Measurements from ENCODE around the gene RBBP8.

The RBBP8 gene

DNA sequence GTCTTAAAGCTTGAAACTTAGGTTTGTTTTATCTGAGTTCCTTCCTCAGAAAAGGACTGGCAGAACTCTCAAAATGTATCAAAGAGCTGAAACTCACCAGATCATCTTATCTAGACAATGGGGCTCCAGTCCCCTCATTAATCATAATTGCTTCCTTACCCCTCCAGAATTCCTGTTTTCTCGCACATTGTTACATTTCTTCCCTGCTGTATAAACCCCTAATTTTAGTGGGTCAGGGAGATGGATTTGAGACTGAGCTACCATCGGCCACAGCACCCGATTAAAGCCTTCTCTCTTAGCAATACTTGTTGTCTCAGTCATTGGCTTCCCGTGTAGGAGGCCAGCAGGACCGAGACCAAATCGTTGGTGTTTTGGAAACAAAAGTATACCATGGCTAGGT is 130.4 kb downstream of the RBBP8 start:
- Histone ChIP-seq H3K36me3 (no peaks in the 10 kb centered on the region), H3K27me3 (no peaks in the 10 kb centered on the region), H3K9me3 (no peaks in the 10 kb centered on the region), H3K4me1 (no peaks in the 10 kb centered on the region), H3K4me3 (ENCODE audit: low read depth, low read length) (no peak overlapping the region)
- TF ChIP-seq, protein P1, sequence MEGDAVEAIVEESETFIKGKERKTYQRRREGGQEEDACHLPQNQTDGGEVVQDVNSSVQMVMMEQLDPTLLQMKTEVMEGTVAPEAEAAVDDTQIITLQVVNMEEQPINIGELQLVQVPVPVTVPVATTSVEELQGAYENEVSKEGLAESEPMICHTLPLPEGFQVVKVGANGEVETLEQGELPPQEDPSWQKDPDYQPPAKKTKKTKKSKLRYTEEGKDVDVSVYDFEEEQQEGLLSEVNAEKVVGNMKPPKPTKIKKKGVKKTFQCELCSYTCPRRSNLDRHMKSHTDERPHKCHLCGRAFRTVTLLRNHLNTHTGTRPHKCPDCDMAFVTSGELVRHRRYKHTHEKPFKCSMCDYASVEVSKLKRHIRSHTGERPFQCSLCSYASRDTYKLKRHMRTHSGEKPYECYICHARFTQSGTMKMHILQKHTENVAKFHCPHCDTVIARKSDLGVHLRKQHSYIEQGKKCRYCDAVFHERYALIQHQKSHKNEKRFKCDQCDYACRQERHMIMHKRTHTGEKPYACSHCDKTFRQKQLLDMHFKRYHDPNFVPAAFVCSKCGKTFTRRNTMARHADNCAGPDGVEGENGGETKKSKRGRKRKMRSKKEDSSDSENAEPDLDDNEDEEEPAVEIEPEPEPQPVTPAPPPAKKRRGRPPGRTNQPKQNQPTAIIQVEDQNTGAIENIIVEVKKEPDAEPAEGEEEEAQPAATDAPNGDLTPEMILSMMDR (IDR thresholded peaks at IDR 0.05; ENCODE audit: low read depth, low read length): no peak
- no peak for DNase-seq

- no peaks in the 10 kb centered on the region for H3K4me1 ChIP-seq
- DNase-seq: no peak
- no peak overlapping the region for H3K4me3 ChIP-seq (ENCODE audit: low read depth, low read length)
- H3K36me3 ChIP-seq: no peaks in the 10 kb centered on the region
- TF ChIP-seq, protein P1 (IDR thresholded peaks at IDR 0.05; ENCODE audit: low read depth, low read length): no peak
- H3K9me3 ChIP-seq: no peaks in the 10 kb centered on the region
- no peaks in the 10 kb centered on the region for H3K27me3 ChIP-seq
Observed at GRCh38 chr18:23065234-23065806, 132.2 kb downstream of the RBBP8 start.

DNA sequence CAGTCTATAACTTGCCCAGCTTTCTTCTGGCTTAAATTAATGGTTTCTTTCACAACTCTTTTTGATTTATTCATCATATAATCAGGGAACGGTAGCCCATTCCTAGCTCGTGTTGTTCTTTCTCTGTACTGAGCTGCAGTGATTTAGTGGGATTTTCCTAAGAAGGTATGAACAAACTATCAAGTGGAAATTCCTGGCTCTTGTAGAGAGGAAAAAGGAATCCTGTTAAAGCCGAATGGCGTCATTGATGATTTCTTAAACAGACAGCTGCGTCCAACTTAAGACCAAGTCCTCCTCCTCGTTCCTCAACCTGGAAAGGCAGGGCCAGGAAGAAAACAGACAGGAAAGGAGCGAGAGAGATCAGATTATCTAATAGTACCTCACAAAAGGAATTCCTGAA is 132.9 kb downstream of the RBBP8 start:
- DNase-seq: no peak
- Histone ChIP-seq H3K4me1 (no peaks in the 10 kb centered on the region), H3K4me3 (ENCODE audit: low read depth, low read length) (no peak overlapping the region), H3K9me3 (no peaks in the 10 kb centered on the region), H3K27me3 (no peaks in the 10 kb centered on the region), H3K36me3 (no peaks in the 10 kb centered on the region)
- TF ChIP-seq, protein P1 (IDR thresholded peaks at IDR 0.05; ENCODE audit: low read depth, low read length): no peak

GRCh38 chr18:23066504-23067039 is 133.4 kb downstream of the RBBP8 start:
- H3K4me1 ChIP-seq: no peaks in the 10 kb centered on the region
- H3K4me3 ChIP-seq (ENCODE audit: low read depth, low read length): no peak overlapping the region
- no peaks in the 10 kb centered on the region for H3K27me3 ChIP-seq
- no peaks in the 10 kb centered on the region for H3K9me3 ChIP-seq
- TF ChIP-seq, protein P1 (IDR thresholded peaks at IDR 0.05; ENCODE audit: low read depth, low read length): no peak
- H3K36me3 ChIP-seq: no peaks in the 10 kb centered on the region
- DNase-seq: no peak

DNA sequence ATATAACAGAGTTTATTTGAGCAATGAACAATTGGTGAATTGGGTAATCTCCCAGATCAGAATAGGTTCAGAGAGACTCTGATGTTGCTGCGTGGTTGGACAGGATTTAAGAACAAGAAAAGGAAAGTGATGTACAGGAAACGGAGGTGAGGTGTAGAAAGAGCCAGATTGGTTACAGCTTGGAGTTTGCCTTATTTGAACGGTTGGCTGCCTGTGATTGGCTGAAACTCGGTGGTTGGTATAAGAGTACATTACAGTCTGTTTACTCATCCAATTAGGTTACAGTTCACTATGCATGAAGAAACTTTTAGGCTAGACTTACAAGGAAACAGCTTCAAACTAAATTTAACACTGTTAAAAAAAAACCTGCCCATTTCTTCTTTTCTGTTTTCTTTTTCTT is 134.1 kb downstream of the RBBP8 start:
- no peak for DNase-seq
- TF ChIP-seq, protein P1 (IDR thresholded peaks at IDR 0.05; ENCODE audit: low read depth, low read length): no peak
- Histone ChIP-seq H3K4me3 (ENCODE audit: low read depth, low read length) (no peak overlapping the region), H3K9me3 (no peaks in the 10 kb centered on the region), H3K27me3 (no peaks in the 10 kb centered on the region), H3K36me3 (no peaks in the 10 kb centered on the region), H3K4me1 (no peaks in the 10 kb centered on the region)

GRCh38 chr18:23068011-23068410 is 134.9 kb downstream of the RBBP8 start:
- Histone ChIP-seq H3K9me3 (no peaks in the 10 kb centered on the region), H3K36me3 (no peaks in the 10 kb centered on the region), H3K4me1 (no peaks in the 10 kb centered on the region), H3K4me3 (ENCODE audit: low read depth, low read length) (no peak overlapping the region), H3K27me3 (no peaks in the 10 kb centered on the region)
- TF ChIP-seq, protein P1 (IDR thresholded peaks at IDR 0.05; ENCODE audit: low read depth, low read length): no peak
- DNase-seq: no peak

Measured in BE2C (cell line).